WTC11 (cell line): ENCODE results near the gene TMEM272. TPM values are rescaled to one million over a fixed set of nuclear protein-coding genes. Genes with fewer than 3 reads are reported as not detected.

Experiments used
- ATAC-seq: fragments of 200-7000 bp; cut with Tn5 transposase; 2 replicates; pipeline ENCODE4 v1.10.0; 2021; ENCODE audit warnings: mild to moderate bottlenecking, moderate library complexity
- CTCF ChIA-PET: fragments of 300-600 bp; sonication (Branson Sonifier 250); formaldehyde crosslinking; loops from one replicate; lab custom pipeline; 2021; ENCODE audit warnings: antibody characterized with exemption; lab: Charles Lee
- POLR2A ChIA-PET: fragments of 350-600 bp; sonication (Branson Sonifier 250); formaldehyde crosslinking; loops from one replicate; lab custom pipeline; 2021; ENCODE audit warnings: antibody characterized with exemption; lab: Charles Lee
- DNase-seq: peaks from one replicate; pipeline ENCODE4 v3.0.0; 2021; ENCODE audit warnings: low spot score
- H3K27ac Mint-ChIP-seq: 2 replicates; pipeline ENCODE4 v1.8.0; 2021; ENCODE audit warnings: mixed read lengths
- H3K27me3 Mint-ChIP-seq: 2 replicates; pipeline ENCODE4 v1.8.0; 2021; ENCODE audit warnings: low read depth, mild to moderate bottlenecking, moderate library complexity, mixed read lengths
- H3K36me3 Mint-ChIP-seq: 2 replicates; pipeline ENCODE4 v1.8.0; 2021; ENCODE audit warnings: mixed read lengths
- H3K4me1 Mint-ChIP-seq: 2 replicates; pipeline ENCODE4 v1.8.0; 2022; ENCODE audit warnings: mixed read lengths
- H3K4me3 Mint-ChIP-seq: 2 replicates; pipeline ENCODE4 v1.8.0; 2021; ENCODE audit warnings: mild to moderate bottlenecking, moderate library complexity, mixed read lengths
- H3K9me3 Mint-ChIP-seq: 2 replicates; pipeline ENCODE4 v1.8.0; 2021; ENCODE audit warnings: mixed read lengths
- ATF2 ChIP-seq: sonication (generic); formaldehyde crosslinking; IDR thresholded peaks from 2 replicates; pipeline ENCODE4 v1.8.1; 2022; ENCODE audit warnings: low read depth, missing genetic modification reagents, borderline replicate concordance
- ETV6 ChIP-seq: sonication (generic); formaldehyde crosslinking; IDR thresholded peaks from 2 replicates; pipeline ENCODE4 v1.8.1; 2022; ENCODE audit warnings: mild to moderate bottlenecking, missing genetic modification reagents
- FOXP4 ChIP-seq: sonication (generic); formaldehyde crosslinking; IDR thresholded peaks from 2 replicates; pipeline ENCODE4 v1.8.0; 2022; ENCODE audit warnings: mild to moderate bottlenecking, missing genetic modification reagents
- GRHL2 ChIP-seq: fragments of 250-450 bp; sonication (Bioruptor Pico); IDR thresholded peaks from 2 replicates; pipeline ENCODE4 v1.8.0; 2022; ENCODE audit warnings: mild to moderate bottlenecking, moderate library complexity; ENCODE audit not compliant: insufficient replicate concordance, severe bottlenecking
- IRF1 ChIP-seq: sonication (generic); formaldehyde crosslinking; IDR thresholded peaks from 2 replicates; pipeline ENCODE4 v1.8.0; 2023; ENCODE audit warnings: missing genetic modification reagents
- JAZF1 ChIP-seq: fragments of 250-450 bp; sonication (Bioruptor Pico); IDR thresholded peaks from 2 replicates; pipeline ENCODE4 v1.9.0; 2021; ENCODE audit warnings: moderate library complexity, mild to moderate bottlenecking, inconsistent platforms
- MYBL2 ChIP-seq: sonication (generic); formaldehyde crosslinking; IDR thresholded peaks from 2 replicates; pipeline ENCODE4 v1.8.1; 2023; ENCODE audit warnings: mild to moderate bottlenecking, moderate library complexity, missing genetic modification reagents
- NFE2L1 ChIP-seq: sonication (generic); formaldehyde crosslinking; IDR thresholded peaks from 2 replicates; pipeline ENCODE4 v1.8.1; 2023; ENCODE audit warnings: missing genetic modification reagents
- OVOL2 ChIP-seq: fragments of 250-450 bp; sonication (Bioruptor Pico); IDR thresholded peaks from 2 replicates; pipeline ENCODE4 v1.9.0; 2021; ENCODE audit warnings: mild to moderate bottlenecking, borderline replicate concordance
- SMAD3 ChIP-seq: sonication (generic); formaldehyde crosslinking; IDR thresholded peaks from 2 replicates; pipeline ENCODE4 v1.8.0; 2022; ENCODE audit warnings: missing genetic modification reagents, mild to moderate bottlenecking, borderline replicate concordance
- TCF7 ChIP-seq: sonication (generic); formaldehyde crosslinking; IDR thresholded peaks from 2 replicates; pipeline ENCODE4 v1.8.0; 2022; ENCODE audit warnings: mild to moderate bottlenecking, low read depth, missing genetic modification reagents, moderate library complexity
- ZNF121 ChIP-seq: sonication (generic); formaldehyde crosslinking; IDR thresholded peaks from 2 replicates; pipeline ENCODE4 v1.8.0; 2023; ENCODE audit warnings: missing genetic modification reagents
- ZNF263 ChIP-seq: sonication (generic); formaldehyde crosslinking; IDR thresholded peaks from 2 replicates; pipeline ENCODE4 v1.8.1; 2022; ENCODE audit warnings: low read depth, mild to moderate bottlenecking, moderate library complexity, missing genetic modification reagents
- ZNF423 ChIP-seq: fragments of 250-450 bp; sonication (Bioruptor Pico); IDR thresholded peaks from 2 replicates; pipeline ENCODE4 v2.1.2; 2022; ENCODE audit warnings: mild to moderate bottlenecking, moderate library complexity
- ZNF512 ChIP-seq: sonication (generic); formaldehyde crosslinking; IDR thresholded peaks from 2 replicates; pipeline ENCODE4 v1.8.1; 2022; ENCODE audit warnings: missing genetic modification reagents, borderline replicate concordance
- total RNA-seq: library from RNA; stranded (reverse); gene quantifications from 3 replicates; pipeline ENCODE4 v1.2.3, GENCODE V29; 2021
- TF ChIP-seq, protein P1 (sequence below): fragments of 250-450 bp; sonication (Bioruptor Pico); IDR thresholded peaks from 2 replicates; pipeline ENCODE4 v1.9.0; 2021; ENCODE audit warnings: mild to moderate bottlenecking
- TF ChIP-seq, protein P2 (sequence below): sonication (generic); formaldehyde crosslinking; IDR thresholded peaks from 2 replicates; pipeline ENCODE4 v1.8.1; 2022; ENCODE audit warnings: low read depth, mild to moderate bottlenecking, moderate library complexity, missing genetic modification reagents, borderline replicate concordance
- TF ChIP-seq, protein P3 (sequence below): sonication (generic); formaldehyde crosslinking; IDR thresholded peaks from 2 replicates; pipeline ENCODE4 v1.8.0; 2022; ENCODE audit warnings: mild to moderate bottlenecking, missing genetic modification reagents
- TF ChIP-seq, protein P4 (sequence below): fragments of 250-450 bp; sonication (Bioruptor Pico); IDR thresholded peaks from 2 replicates; pipeline ENCODE4 v1.9.0; 2021; ENCODE audit warnings: moderate library complexity, mild to moderate bottlenecking, inconsistent platforms, borderline replicate concordance
- TF ChIP-seq, protein P5 (sequence below): sonication (generic); formaldehyde crosslinking; IDR thresholded peaks from 2 replicates; pipeline ENCODE4 v1.8.1; 2023; ENCODE audit warnings: mild to moderate bottlenecking, missing genetic modification reagents

Gene TMEM272
- total RNA-seq, 1 experiment from 2014 or later, result not detected

DNA sequence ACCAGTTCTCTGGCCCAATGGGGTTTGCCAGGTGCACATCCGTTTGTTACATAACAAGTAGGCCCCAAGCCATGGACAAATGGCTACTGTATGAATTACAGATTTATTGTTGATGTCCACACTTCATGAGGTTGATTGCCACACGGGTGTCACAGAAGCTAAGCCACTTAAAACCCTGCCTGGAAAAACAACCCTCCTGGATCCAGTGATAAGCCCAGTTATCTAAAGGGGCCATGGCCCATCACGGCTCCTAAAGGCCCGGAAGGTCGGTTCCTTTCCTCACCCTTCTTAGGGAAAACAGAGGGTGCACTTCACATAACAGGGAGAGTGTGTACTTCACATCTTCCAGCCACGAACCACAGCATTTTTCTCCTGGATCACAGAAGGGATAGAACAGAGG is 4.1 kb downstream of the TMEM272 start (continued):
- TF ChIP-seq OVOL2 (CRISPR knock-in tag), result no peak
- TF ChIP-seq ZNF423 (CRISPR knock-in tag), result no peak

GRCh38 chr13:51839711-51840540 is 5.1 kb downstream of the TMEM272 start:
- H3K4me1 Mint-ChIP-seq, result peaks cover 4% of the 10 kb centered on the region; the same call in 1 of the 2 replicates
- ATAC-seq (no peak), DNase-seq (no peak)
- H3K36me3 Mint-ChIP-seq, result no peaks in the 10 kb centered on the region
- no peak overlapping the region for H3K27ac Mint-ChIP-seq
- no peaks in the 10 kb centered on the region; the same call in 1 of the 2 replicates for H3K27me3 Mint-ChIP-seq
- no peak for TF ChIP-seq IRF1
- TF ChIP-seq, protein P1, sequence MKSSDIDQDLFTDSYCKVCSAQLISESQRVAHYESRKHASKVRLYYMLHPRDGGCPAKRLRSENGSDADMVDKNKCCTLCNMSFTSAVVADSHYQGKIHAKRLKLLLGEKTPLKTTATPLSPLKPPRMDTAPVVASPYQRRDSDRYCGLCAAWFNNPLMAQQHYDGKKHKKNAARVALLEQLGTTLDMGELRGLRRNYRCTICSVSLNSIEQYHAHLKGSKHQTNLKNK (CRISPR knock-in tag), result no peak
- no peak for TF ChIP-seq ZNF121 (CRISPR knock-in tag)
- no peak for TF ChIP-seq ZNF512 (CRISPR knock-in tag)
- no peak overlapping the region for H3K4me3 Mint-ChIP-seq
- H3K9me3 Mint-ChIP-seq, result no peaks in the 10 kb centered on the region
- CTCF ChIA-PET, result no interaction called here
- POLR2A ChIA-PET, result no interaction called here

DNA sequence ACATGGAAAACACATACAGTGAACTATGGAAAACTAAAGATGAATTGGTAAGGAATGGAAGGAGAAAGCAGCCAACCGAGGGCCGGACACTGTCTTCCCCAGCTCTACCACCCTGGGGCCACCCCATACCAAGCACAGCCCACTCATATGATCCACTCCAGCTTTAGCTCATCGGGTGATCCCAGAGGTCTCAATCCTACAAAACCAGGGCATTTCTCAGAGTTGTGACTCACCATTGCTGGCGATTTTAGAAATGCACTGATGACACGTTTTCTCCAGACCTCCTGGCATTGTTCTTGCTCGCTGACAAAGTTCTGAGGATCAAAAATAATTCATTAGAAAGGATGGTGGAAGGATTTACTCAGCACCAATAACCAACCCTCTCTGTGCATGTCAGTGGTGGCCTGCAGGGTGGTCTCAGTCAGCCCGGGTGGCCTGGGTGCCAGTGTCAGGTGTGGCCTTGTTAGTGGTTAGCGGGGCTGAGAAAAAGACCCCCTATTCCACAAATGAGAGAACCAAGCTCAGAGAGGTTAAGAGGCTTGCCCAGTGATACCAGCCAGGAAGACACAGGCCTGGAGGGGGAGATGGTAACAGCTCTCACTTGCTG is 6.6 kb downstream of the TMEM272 start:
- Mint-ChIP-seq H3K4me1 (no peaks in the 10 kb centered on the region), H3K4me3 (no peak overlapping the region), H3K27me3 (no peaks in the 10 kb centered on the region), H3K36me3 (no peaks in the 10 kb centered on the region), H3K9me3 (no peaks in the 10 kb centered on the region), H3K27ac (no peak overlapping the region)
- DNase-seq, result no peak
- CTCF ChIA-PET, result interaction anchor here (1.0 to 1.1 kb wide), 2 partner anchors 17 to 75 kb away, joined by 3 read pairs; no protein-coding TSS in a partner anchor
- TF ChIP-seq NFE2L1 (CRISPR knock-in tag), result no peak
- TF ChIP-seq GRHL2 (CRISPR knock-in tag), result no peak
- TF ChIP-seq, protein P2, sequence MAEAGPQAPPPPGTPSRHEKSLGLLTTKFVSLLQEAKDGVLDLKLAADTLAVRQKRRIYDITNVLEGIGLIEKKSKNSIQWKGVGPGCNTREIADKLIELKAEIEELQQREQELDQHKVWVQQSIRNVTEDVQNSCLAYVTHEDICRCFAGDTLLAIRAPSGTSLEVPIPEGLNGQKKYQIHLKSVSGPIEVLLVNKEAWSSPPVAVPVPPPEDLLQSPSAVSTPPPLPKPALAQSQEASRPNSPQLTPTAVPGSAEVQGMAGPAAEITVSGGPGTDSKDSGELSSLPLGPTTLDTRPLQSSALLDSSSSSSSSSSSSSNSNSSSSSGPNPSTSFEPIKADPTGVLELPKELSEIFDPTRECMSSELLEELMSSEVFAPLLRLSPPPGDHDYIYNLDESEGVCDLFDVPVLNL (CRISPR knock-in tag), result no peak
- TF ChIP-seq FOXP4 (CRISPR knock-in tag), result no peak
- TF ChIP-seq TCF7 (CRISPR knock-in tag), result no peak
- no peak for TF ChIP-seq MYBL2 (CRISPR knock-in tag)
- no peak for TF ChIP-seq ETV6
- TF ChIP-seq OVOL2 (CRISPR knock-in tag), result no peak
- no peak for TF ChIP-seq ATF2 (CRISPR knock-in tag)
- TF ChIP-seq, protein P3, sequence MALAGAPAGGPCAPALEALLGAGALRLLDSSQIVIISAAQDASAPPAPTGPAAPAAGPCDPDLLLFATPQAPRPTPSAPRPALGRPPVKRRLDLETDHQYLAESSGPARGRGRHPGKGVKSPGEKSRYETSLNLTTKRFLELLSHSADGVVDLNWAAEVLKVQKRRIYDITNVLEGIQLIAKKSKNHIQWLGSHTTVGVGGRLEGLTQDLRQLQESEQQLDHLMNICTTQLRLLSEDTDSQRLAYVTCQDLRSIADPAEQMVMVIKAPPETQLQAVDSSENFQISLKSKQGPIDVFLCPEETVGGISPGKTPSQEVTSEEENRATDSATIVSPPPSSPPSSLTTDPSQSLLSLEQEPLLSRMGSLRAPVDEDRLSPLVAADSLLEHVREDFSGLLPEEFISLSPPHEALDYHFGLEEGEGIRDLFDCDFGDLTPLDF (CRISPR knock-in tag), result no peak
- TF ChIP-seq, protein P4, sequence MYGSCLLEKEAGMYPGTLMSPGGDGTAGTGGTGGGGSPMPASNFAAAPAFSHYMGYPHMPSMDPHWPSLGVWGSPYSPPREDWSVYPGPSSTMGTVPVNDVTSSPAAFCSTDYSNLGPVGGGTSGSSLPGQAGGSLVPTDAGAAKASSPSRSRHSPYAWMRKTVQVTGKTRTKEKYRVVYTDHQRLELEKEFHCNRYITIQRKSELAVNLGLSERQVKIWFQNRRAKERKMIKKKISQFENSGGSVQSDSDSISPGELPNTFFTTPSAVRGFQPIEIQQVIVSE, result no peak
- no peak for TF ChIP-seq JAZF1
- no peak for TF ChIP-seq ZNF263 (CRISPR knock-in tag)
- TF ChIP-seq SMAD3, result no peak
- TF ChIP-seq, protein P5, sequence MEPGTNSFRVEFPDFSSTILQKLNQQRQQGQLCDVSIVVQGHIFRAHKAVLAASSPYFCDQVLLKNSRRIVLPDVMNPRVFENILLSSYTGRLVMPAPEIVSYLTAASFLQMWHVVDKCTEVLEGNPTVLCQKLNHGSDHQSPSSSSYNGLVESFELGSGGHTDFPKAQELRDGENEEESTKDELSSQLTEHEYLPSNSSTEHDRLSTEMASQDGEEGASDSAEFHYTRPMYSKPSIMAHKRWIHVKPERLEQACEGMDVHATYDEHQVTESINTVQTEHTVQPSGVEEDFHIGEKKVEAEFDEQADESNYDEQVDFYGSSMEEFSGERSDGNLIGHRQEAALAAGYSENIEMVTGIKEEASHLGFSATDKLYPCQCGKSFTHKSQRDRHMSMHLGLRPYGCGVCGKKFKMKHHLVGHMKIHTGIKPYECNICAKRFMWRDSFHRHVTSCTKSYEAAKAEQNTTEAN (CRISPR knock-in tag), result no peak
- no peak for TF ChIP-seq ZNF121 (CRISPR knock-in tag)
- POLR2A ChIA-PET, result no interaction called here
- ATAC-seq, result no peak
